Central memory CD8-positive, alpha-beta T cell (primary cell): ENCODE results near the gene MS4A8.
A peak's percentile ranks its signal among the peaks of the same experiment; 100 is the strongest.
"Not testable (repeated sequence)": the region's sequence is repeated elsewhere in the genome, so short reads cannot be mapped to it uniquely, and the experiment has no call there.

Experiments used
- ATAC-seq: fragments of 150-1000 bp; cut with Tn5 transposase; replicated peaks from 2 replicates; pipeline ENCODE4 v1.10.0; 2022; ENCODE audit warnings: mild to moderate bottlenecking, moderate FRiP score, moderate number of reproducible peaks; ENCODE audit not compliant: poor library complexity, severe bottlenecking; ENCODE audit errors: extremely low read depth
- DNase-seq, 2 donors: peaks; one replicate each; pipeline ENCODE4 v3.0.0; 2021; ENCODE audit warnings: low spot score in 2 of 2
- H3K27ac Mint-ChIP-seq: one replicate; pipeline ENCODE4 v1.8.0; 2022; ENCODE audit warnings: low read depth, mild to moderate bottlenecking, moderate library complexity, mixed read lengths
- H3K27me3 Mint-ChIP-seq: one replicate; pipeline ENCODE4 v1.8.0; 2022; ENCODE audit warnings: mixed read lengths
- H3K36me3 Mint-ChIP-seq: one replicate; pipeline ENCODE4 v1.8.0; 2022; ENCODE audit warnings: mild to moderate bottlenecking, moderate library complexity, mixed read lengths; ENCODE audit not compliant: insufficient read depth
- H3K4me1 Mint-ChIP-seq: one replicate; pipeline ENCODE4 v1.8.0; 2022; ENCODE audit warnings: mixed read lengths
- H3K4me3 Mint-ChIP-seq: one replicate; pipeline ENCODE4 v1.8.0; 2022; ENCODE audit warnings: mild to moderate bottlenecking, moderate library complexity, mixed read lengths
- H3K9me3 Mint-ChIP-seq: one replicate; pipeline ENCODE4 v1.8.0; 2022; ENCODE audit warnings: mixed read lengths

Gene MS4A8

GRCh38 chr11:60705895-60706294, 6.5 kb downstream of the MS4A8 start:
- no peaks in the 10 kb centered on the region for H3K9me3 Mint-ChIP-seq
- no peaks in the 10 kb centered on the region for H3K4me1 Mint-ChIP-seq
- no peak overlapping the region for H3K27ac Mint-ChIP-seq
- no peak for ATAC-seq
- peaks cover 18% of the 10 kb centered on the region for H3K27me3 Mint-ChIP-seq
- no peak overlapping the region for H3K4me3 Mint-ChIP-seq
- no peak for DNase-seq
- H3K36me3 Mint-ChIP-seq, result no peaks in the 10 kb centered on the region

- H3K9me3 Mint-ChIP-seq, result no peaks in the 10 kb centered on the region
- H3K4me3 Mint-ChIP-seq, result no peak overlapping the region
- no peaks in the 10 kb centered on the region for H3K36me3 Mint-ChIP-seq
- ATAC-seq, result no peak
- no peaks in the 10 kb centered on the region for H3K4me1 Mint-ChIP-seq
- H3K27me3 Mint-ChIP-seq, result peaks cover 18% of the 10 kb centered on the region
- no peak for DNase-seq
- no peak overlapping the region for H3K27ac Mint-ChIP-seq
Observed at GRCh38 chr11:60706931-60707330, 7.5 kb downstream of the MS4A8 start.

DNA sequence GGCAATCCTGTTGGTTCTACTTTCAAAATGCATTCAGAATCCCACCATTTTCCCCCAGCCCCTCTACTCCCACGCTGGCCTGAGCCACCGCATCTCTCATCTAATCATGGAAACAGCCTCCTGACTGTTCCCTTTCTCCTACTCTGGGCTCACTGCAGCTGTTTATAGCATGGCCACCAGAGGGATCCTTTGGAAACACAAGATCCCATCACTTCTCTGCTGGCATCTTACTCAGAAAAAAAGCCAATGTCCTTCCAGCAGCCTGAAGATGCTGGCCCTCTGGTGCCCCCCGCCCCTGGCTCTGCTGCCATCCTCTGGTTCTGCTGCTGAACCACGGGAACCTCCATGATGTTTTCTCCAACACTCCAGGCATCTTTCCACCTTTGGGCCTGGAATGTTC, 11.1 kb downstream of the MS4A8 start:
- Mint-ChIP-seq H3K4me3 (no peak overlapping the region), H3K36me3 (no peaks in the 10 kb centered on the region), H3K4me1 (no peaks in the 10 kb centered on the region), H3K9me3 (no peaks in the 10 kb centered on the region), H3K27ac (no peak overlapping the region), H3K27me3 (peaks cover 23% of the 10 kb centered on the region)
- DNase-seq (no peak), ATAC-seq (no peak)

DNA sequence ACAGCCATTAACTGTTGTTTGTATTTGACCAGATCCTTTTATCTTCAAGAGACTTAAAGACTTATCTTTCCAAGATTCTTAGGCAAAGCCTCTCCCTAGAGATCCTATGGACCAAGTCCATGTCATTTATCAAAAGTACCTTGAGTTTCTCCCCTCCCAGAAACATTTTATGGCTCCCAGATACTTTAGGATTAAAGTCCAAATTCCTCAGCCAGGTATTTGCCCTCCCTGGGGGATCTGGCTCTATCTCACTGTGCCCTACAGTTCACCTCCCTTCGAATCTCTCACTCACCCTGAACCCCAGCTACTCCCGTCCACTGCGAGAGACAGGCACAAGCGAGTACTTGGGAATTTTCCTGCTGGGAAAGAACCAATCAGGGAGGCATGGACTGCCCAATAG, 11.9 kb downstream of the MS4A8 start:
- ATAC-seq, result no peak
- Mint-ChIP-seq H3K4me3 (no peak overlapping the region), H3K27ac (no peak overlapping the region), H3K9me3 (no peaks in the 10 kb centered on the region), H3K27me3 (peaks cover 26% of the 10 kb centered on the region), H3K4me1 (no peaks in the 10 kb centered on the region), H3K36me3 (no peaks in the 10 kb centered on the region)
- no peak for DNase-seq

GRCh38 chr11:60713423-60713822, 14.0 kb downstream of the MS4A8 start:
- not testable (repeated sequence) for H3K36me3 Mint-ChIP-seq, ATAC-seq, H3K27ac Mint-ChIP-seq, H3K4me3 Mint-ChIP-seq, DNase-seq, H3K4me1 Mint-ChIP-seq, H3K9me3 Mint-ChIP-seq
- H3K27me3 Mint-ChIP-seq, result peaks cover 19% of the 10 kb centered on the region

GRCh38 chr11:60717956-60718355, 18.5 kb downstream of the MS4A8 start:
- Mint-ChIP-seq H3K36me3 (no peaks in the 10 kb centered on the region), H3K27ac (no peak overlapping the region), H3K4me1 (peaks cover 7% of the 10 kb centered on the region), H3K27me3 (peaks cover 25% of the 10 kb centered on the region), H3K4me3 (peak overlapping the region; percentile 31), H3K9me3 (no peaks in the 10 kb centered on the region)
- peak; percentile 94 for ATAC-seq
- DNase-seq, result peak in 1 of 2 donors; percentile 49

DNA sequence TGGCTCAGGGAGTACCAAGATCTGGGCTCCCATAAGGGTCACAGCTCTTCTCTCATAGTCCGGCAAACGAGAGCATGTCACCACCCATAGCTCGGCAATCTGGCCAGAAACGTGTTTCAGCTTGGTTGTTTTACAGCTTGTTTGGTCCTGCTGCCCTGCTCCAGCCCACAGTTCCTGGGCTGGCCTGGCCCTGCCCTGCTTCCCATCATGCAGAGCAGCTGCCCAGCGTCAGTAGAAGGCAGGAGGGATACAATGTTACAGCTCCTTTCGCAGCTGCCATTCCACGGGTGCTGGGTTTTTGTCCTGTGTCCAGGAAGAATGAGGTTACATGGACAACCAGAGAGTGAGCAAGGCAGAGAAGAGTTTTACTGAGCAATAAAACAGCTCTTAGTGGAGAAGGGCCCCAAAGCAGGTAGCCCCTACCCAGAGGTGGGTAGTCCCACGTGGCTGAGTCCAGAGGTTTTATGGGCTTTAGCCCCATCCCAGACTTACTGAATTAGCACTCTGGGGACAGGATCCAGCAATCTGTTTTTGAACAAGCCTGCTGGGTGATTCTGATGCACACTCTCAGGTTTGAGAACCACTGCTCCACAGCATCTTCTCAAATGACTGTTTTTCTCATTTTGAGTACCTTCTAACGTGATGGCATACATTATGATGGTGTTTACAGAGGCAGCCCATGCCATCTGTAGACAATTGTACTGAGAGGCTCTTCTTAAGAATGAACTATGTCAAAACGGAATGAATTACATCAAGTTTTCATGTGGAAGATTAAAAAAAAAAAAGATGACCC, 19.3 kb downstream of the MS4A8 start:
- Mint-ChIP-seq H3K9me3 (no peaks in the 10 kb centered on the region), H3K4me3 (no peak overlapping the region), H3K27ac (no peak overlapping the region), H3K27me3 (peaks cover 30% of the 10 kb centered on the region), H3K36me3 (no peaks in the 10 kb centered on the region), H3K4me1 (peaks cover 7% of the 10 kb centered on the region)
- DNase-seq (no peak), ATAC-seq (no peak)

- Mint-ChIP-seq H3K4me1 (peaks cover 7% of the 10 kb centered on the region), H3K27me3 (peaks cover 27% of the 10 kb centered on the region), H3K9me3 (no peaks in the 10 kb centered on the region), H3K4me3 (no peak overlapping the region), H3K27ac (no peak overlapping the region), H3K36me3 (no peaks in the 10 kb centered on the region)
- no peak for ATAC-seq
- DNase-seq, result no peak
Observed at GRCh38 chr11:60719391-60719790, 20.0 kb downstream of the MS4A8 start.

- Mint-ChIP-seq H3K27me3 (peaks cover 18% of the 10 kb centered on the region), H3K9me3 (no peaks in the 10 kb centered on the region), H3K27ac (no peak overlapping the region), H3K4me3 (no peak overlapping the region), H3K36me3 (no peaks in the 10 kb centered on the region), H3K4me1 (peaks cover 7% of the 10 kb centered on the region)
- ATAC-seq (no peak), DNase-seq (no peak)
Observed at GRCh38 chr11:60720460-60720859, 21.0 kb downstream of the MS4A8 start.

DNA sequence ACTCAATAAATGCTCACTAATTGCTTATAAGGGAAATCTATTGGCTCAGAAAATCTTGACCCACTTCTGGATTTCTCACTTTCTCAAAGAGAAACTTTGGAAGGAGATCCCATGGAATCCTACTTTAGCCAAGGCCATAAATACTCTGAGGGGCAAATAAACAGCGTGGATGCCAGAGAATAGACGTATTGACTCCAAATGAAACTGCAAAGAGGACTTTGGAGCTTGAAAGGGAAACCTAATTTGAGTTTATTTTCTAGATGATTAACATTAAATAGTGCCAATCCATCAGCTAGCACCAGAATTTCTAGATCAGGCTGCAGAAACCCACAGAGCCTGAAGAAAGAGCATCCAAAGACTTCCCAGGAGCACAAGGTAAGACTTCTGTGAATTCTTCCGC, 25.0 kb downstream of the MS4A8 start, which contains the start of gene MS4A18:
Gene MS4A18 (plus strand): TSS at position 301 of the 400 bp plus-strand sequence.
- H3K4me3 Mint-ChIP-seq, result no peak within 1 kb of the TSS
- no peak for ATAC-seq
- H3K9me3 Mint-ChIP-seq, result no peaks in the 10 kb centered on the region
- H3K36me3 Mint-ChIP-seq, result no peaks in the 10 kb centered on the region
- H3K27ac Mint-ChIP-seq, result no peak within 1 kb of the TSS
- no peak for DNase-seq
- no peaks in the 10 kb centered on the region for H3K4me1 Mint-ChIP-seq
- peaks cover 37% of the 10 kb centered on the region for H3K27me3 Mint-ChIP-seq

DNA sequence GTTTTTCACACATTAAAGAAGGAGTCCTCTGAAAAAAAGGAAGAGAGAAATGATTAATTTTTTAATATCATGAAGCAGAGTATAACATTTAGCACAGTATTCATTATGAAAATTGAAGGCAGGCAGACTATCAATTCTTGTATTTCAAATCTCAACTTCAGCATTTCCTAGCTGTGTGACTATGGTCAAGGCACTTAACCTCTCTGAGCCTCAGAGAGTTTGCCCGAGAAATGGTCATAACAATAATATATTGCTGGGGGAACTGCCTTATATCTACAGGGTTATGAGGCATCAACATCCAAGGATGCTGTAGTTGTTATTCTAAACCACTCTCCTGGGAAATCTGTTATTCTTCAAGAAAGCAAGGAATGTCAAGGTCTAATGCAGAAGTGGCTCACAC, 26.2 kb downstream of the MS4A8 start:
- DNase-seq, result no peak
- Mint-ChIP-seq H3K27me3 (peaks cover 48% of the 10 kb centered on the region), H3K27ac (no peak overlapping the region), H3K4me1 (no peaks in the 10 kb centered on the region), H3K4me3 (no peak overlapping the region), H3K9me3 (no peaks in the 10 kb centered on the region), H3K36me3 (no peaks in the 10 kb centered on the region)
- ATAC-seq, result no peak

DNA sequence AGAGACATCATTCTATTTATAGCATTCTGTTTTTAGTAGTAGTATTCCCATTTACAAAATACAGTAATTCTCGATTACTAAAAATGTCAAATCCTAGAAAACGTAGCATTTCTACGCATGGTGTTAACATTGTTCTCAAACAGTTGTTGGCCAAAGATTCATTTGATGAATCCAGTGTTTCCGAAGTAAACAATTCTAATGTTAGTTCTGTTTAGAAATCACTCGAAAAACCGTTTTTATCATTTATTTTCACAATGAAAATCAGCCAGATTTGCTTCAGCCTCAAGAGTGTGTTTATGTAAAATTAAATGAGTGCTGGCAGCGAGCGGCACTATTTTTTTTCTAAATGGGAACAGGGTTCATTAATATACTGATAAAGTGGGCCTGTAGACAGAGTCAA, 32.2 kb downstream of the MS4A8 start:
- H3K4me1 Mint-ChIP-seq, result no peaks in the 10 kb centered on the region
- peaks cover 56% of the 10 kb centered on the region for H3K27me3 Mint-ChIP-seq
- no peaks in the 10 kb centered on the region for H3K9me3 Mint-ChIP-seq
- no peak overlapping the region for H3K27ac Mint-ChIP-seq
- ATAC-seq (no peak), DNase-seq (no peak)
- no peaks in the 10 kb centered on the region for H3K36me3 Mint-ChIP-seq
- H3K4me3 Mint-ChIP-seq, result no peak overlapping the region

GRCh38 chr11:60734279-60734678, 34.9 kb downstream of the MS4A8 start:
- ATAC-seq, result no peak
- peaks cover 57% of the 10 kb centered on the region for H3K27me3 Mint-ChIP-seq
- no peak overlapping the region for H3K4me3 Mint-ChIP-seq
- no peaks in the 10 kb centered on the region for H3K36me3 Mint-ChIP-seq
- H3K4me1 Mint-ChIP-seq, result no peaks in the 10 kb centered on the region
- H3K9me3 Mint-ChIP-seq, result no peaks in the 10 kb centered on the region
- H3K27ac Mint-ChIP-seq, result no peak overlapping the region
- DNase-seq, result no peak
